ENCODE measurements around the gene KCNMA1.

Gene KCNMA1

GRCh38 chr10:76950354-76950753 lies 687.3 kb downstream of the KCNMA1 start:
- DNase-seq: no peak

GRCh38 chr10:76946270-76946669 lies 691.3 kb downstream of the KCNMA1 start:
- no peak for DNase-seq

GRCh38 chr10:76945166-76945565 lies 692.4 kb downstream of the KCNMA1 start:
- no peak for DNase-seq

- DNase-seq: no peak
These were observed 693.0 kb downstream of the KCNMA1 start for GRCh38 chr10:76944640-76945039.

GRCh38 chr10:76942628-76943416 lies 694.8 kb downstream of the KCNMA1 start:
- DNase-seq: no peak

GRCh38 chr10:76939933-76940468 lies 697.6 kb downstream of the KCNMA1 start:
- DNase-seq: no peak

- no peak for DNase-seq
These were observed 700.4 kb downstream of the KCNMA1 start for GRCh38 chr10:76937181-76937600.

- DNase-seq: no peak
These were observed 701.5 kb downstream of the KCNMA1 start for GRCh38 chr10:76935941-76936613.

GRCh38 chr10:76928565-76928964 lies 709.0 kb downstream of the KCNMA1 start:
- DNase-seq: no peak

- no peak for DNase-seq
These were observed 711.8 kb downstream of the KCNMA1 start for GRCh38 chr10:76925636-76926405.

- no peak for DNase-seq
These were observed 714.9 kb downstream of the KCNMA1 start for GRCh38 chr10:76922666-76923065.

GRCh38 chr10:76921383-76922010 lies 716.1 kb downstream of the KCNMA1 start:
- no peak for DNase-seq

- no peak for DNase-seq
These were observed 717.0 kb downstream of the KCNMA1 start for GRCh38 chr10:76920581-76920980.

GRCh38 chr10:76918106-76918505 lies 719.5 kb downstream of the KCNMA1 start:
- DNase-seq: no peak

- no peak for DNase-seq
These were observed 720.5 kb downstream of the KCNMA1 start for GRCh38 chr10:76917071-76917470.

GRCh38 chr10:76916536-76916935 lies 721.1 kb downstream of the KCNMA1 start:
- no peak for DNase-seq

- DNase-seq: no peak
These were observed 722.3 kb downstream of the KCNMA1 start for GRCh38 chr10:76915316-76915715.

- no peak for DNase-seq
These were observed 726.4 kb downstream of the KCNMA1 start for GRCh38 chr10:76911184-76911583.

- no peak for DNase-seq
These were observed 727.2 kb downstream of the KCNMA1 start for GRCh38 chr10:76910184-76910962.

- DNase-seq: no peak
These were observed 731.4 kb downstream of the KCNMA1 start for GRCh38 chr10:76906256-76906655.

GRCh38 chr10:76905251-76905650 lies 732.4 kb downstream of the KCNMA1 start:
- DNase-seq: peak; percentile 7

GRCh38 chr10:76903387-76903945 lies 734.1 kb downstream of the KCNMA1 start:
- no peak for DNase-seq

Data from GDM1 (cell line).